HepG2 (cell line): Measurements from ENCODE around the gene C1QL2. TPM values are rescaled to one million over a fixed set of nuclear protein-coding genes. Genes with fewer than 3 reads are reported as not detected.

Source experiments
- ATRX ChIP-seq: sonication (generic); formaldehyde crosslinking; IDR thresholded peaks from 2 replicates; pipeline ENCODE4 v1.4.0; 2020; ENCODE audit warnings: missing genetic modification reagents, borderline replicate concordance
- FOXC1 ChIP-seq: sonication (generic); formaldehyde crosslinking; IDR thresholded peaks from 2 replicates; pipeline ENCODE4 v1.8.0; 2022; ENCODE audit warnings: mild to moderate bottlenecking, missing genetic modification reagents, borderline replicate concordance
- FOXO1 ChIP-seq: sonication (generic); formaldehyde crosslinking; IDR thresholded peaks from 2 replicates; pipeline ENCODE4 v1.4.0; 2020; ENCODE audit warnings: missing genetic modification reagents
- HIVEP1 ChIP-seq: sonication (generic); formaldehyde crosslinking; IDR thresholded peaks from 2 replicates; pipeline ENCODE4 v1.4.0; 2020; ENCODE audit warnings: mild to moderate bottlenecking, missing genetic modification reagents
- KLF15 ChIP-seq: sonication (generic); formaldehyde crosslinking; IDR thresholded peaks from 2 replicates; pipeline ENCODE4 v1.8.1; 2023; ENCODE audit warnings: borderline replicate concordance, mild to moderate bottlenecking, inconsistent platforms, missing genetic modification reagents, mixed read lengths
- MEF2D ChIP-seq: sonication (generic); formaldehyde crosslinking; IDR thresholded peaks from 2 replicates; pipeline ENCODE4 v1.5.1; 2020; ENCODE audit warnings: mild to moderate bottlenecking, missing genetic modification reagents
- NR2C2 ChIP-seq: sonication (generic); formaldehyde crosslinking; IDR thresholded peaks from 2 replicates; pipeline ENCODE4 v1.4.0; 2020; ENCODE audit warnings: missing genetic modification reagents, mild to moderate bottlenecking, moderate library complexity, borderline replicate concordance
- TAF1 ChIP-seq: sonication (generic); formaldehyde crosslinking; IDR thresholded peaks from 2 replicates; pipeline ENCODE4 v1.4.0; 2020; ENCODE audit warnings: missing genetic modification reagents
- ZC3H13 ChIP-seq: sonication (generic); formaldehyde crosslinking; IDR thresholded peaks from 2 replicates; pipeline ENCODE4 v1.8.1; 2023; ENCODE audit warnings: mild to moderate bottlenecking, missing genetic modification reagents, moderate library complexity
- ZNF670 ChIP-seq: sonication (generic); formaldehyde crosslinking; IDR thresholded peaks from 2 replicates; pipeline ENCODE4 v1.8.0; 2022; ENCODE audit warnings: mild to moderate bottlenecking, missing genetic modification reagents, borderline replicate concordance
- ZNF687 ChIP-seq: sonication (generic); formaldehyde crosslinking; IDR thresholded peaks from 2 replicates; pipeline ENCODE4 v1.5.1; 2020; ENCODE audit warnings: mild to moderate bottlenecking, missing genetic modification reagents, moderate library complexity
- polyA plus RNA-seq, 8 experiments: library from polyadenylated mRNA; depleted of rRNA in 3 of 8; stranded (reverse) in 7 of 8; unstranded in 1 of 8; fragments of >200 nt; fragmentation: Illumina TruSeq in 4 of 8; extraction: Trizol in 4 of 8; gene quantifications; 2 replicates each; pipeline versions ENCODE4 v1.2.1 to v1.2.3, GENCODE V29; 2011 to 2016; ENCODE audit warnings: low read depth in 4 of 8, missing spikeins in 1 of 8, mixed read lengths in 1 of 8; ENCODE audit not compliant: insufficient read depth in 1 of 8
- small RNA-seq, 3 experiments: library from RNA; depleted of rRNA; stranded (forward); fragments of <200 nt; gene quantifications; one replicate each; pipeline ENCODE3, GENCODE V24; 2012; ENCODE audit warnings: low read depth in 2 of 3, low replicate concordance in 1 of 3; ENCODE audit not compliant: insufficient read length in 3 of 3, insufficient read depth in 2 of 3
- total RNA-seq, 5 experiments: library from RNA; depleted of rRNA; stranded (reverse); fragments of >200 nt; fragmentation: Illumina TruSeq; extraction: Trizol; gene quantifications; 2 replicates each; pipeline ENCODE4 v1.2.3, GENCODE V29; 2016; ENCODE audit warnings: low read depth in 1 of 5

Gene C1QL2
- total and polyA plus RNA-seq, 2 of the 13 experiments (the other 11 are each of a cell fraction or from before 2014, with no cell fraction given), result not detected

- TF ChIP-seq ZNF687 (CRISPR knock-in tag), result no peak
- TF ChIP-seq ZNF670 (CRISPR knock-in tag), result no peak
- no peak for TF ChIP-seq FOXC1 (CRISPR knock-in tag)
- TF ChIP-seq KLF15 (CRISPR knock-in tag), result no peak
- TF ChIP-seq HIVEP1, result no peak
- TF ChIP-seq ATRX (CRISPR knock-in tag), result no peak
- TF ChIP-seq NR2C2, result no peak
- no peak for TF ChIP-seq MEF2D (CRISPR knock-in tag)
- TF ChIP-seq ZC3H13 (CRISPR knock-in tag), result no peak
- no peak for TF ChIP-seq FOXO1 (CRISPR knock-in tag)
- no peak for TF ChIP-seq TAF1
These were observed 52.2 kb downstream of the C1QL2 start (continued) for GRCh38 chr2:119106301-119106897.

Small RNA genes within 50 kb of the gene (small RNA-seq; reads per million reads assigned to genes)
- gene RN7SL468P, result 0 reads per million in 3 experiments

Other genes starting within 250 kb of the C1QL2 start
- gene MARCO, start 216.6 kb downstream of the C1QL2 start, total RNA-seq (2016; rRNA removed; fragmentation: Illumina TruSeq; extraction: Trizol), result not detected in 2 replicates
- gene MARCO, start 216.6 kb downstream of the C1QL2 start, polyA plus RNA-seq (2011; rRNA removed), result not detected in 2 replicates
- gene STEAP3, start 65.1 kb upstream of the C1QL2 start, total RNA-seq (2016; rRNA removed; fragmentation: Illumina TruSeq; extraction: Trizol), result 12.8 and 21.1 TPM in 2 replicates
- gene STEAP3, start 65.1 kb upstream of the C1QL2 start, polyA plus RNA-seq (2011; rRNA removed), result 7.3 and 10.2 TPM in 2 replicates
- gene C2orf76, start 208.1 kb upstream of the C1QL2 start, total RNA-seq (2016; rRNA removed; fragmentation: Illumina TruSeq; extraction: Trizol), result 8.5 TPM in 2 replicates
- 6.5 and 7.7 TPM in 2 replicates for gene C2orf76, start 208.1 kb upstream of the C1QL2 start, polyA plus RNA-seq (2011; rRNA removed)
- 659 and 853 TPM in 2 replicates for gene DBI, start 208.2 kb upstream of the C1QL2 start, total RNA-seq (2016; rRNA removed; fragmentation: Illumina TruSeq; extraction: Trizol)
- 330 and 331 TPM in 2 replicates for gene DBI, start 208.2 kb upstream of the C1QL2 start, polyA plus RNA-seq (2011; rRNA removed)